22Rv1 (cell line): ENCODE measurements around the gene CCHCR1.

Experiments
- CTCF ChIP-seq: fragments of 450-650 bp; IDR thresholded peaks from 2 replicates; pipeline ENCODE4 v1.5.1; 2017; ENCODE audit warnings: mild to moderate bottlenecking
- ZFX ChIP-seq: fragments of 450-650 bp; IDR thresholded peaks from 2 replicates; pipeline ENCODE4 v1.6.1; 2017; ENCODE audit warnings: antibody characterized with exemption, borderline replicate concordance

DNA sequence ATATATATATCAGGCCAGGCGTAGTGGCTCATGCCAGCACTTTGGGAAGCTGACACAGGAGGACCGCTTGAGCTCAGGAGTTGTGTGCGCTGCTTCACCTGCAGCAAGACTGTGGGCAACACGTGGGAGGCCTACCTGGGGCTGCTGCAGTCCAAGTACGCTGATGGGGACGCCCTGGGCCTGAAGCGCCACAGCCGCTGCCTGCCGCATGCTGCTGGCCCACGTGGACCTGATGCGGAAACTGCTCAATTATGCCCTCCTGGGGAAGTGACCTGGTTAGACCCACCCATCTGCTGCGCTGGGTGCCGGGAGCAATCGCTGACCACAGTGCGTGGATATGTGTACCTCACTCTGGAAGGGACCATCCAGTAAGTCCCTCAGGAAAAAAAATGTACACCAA is 17.0 kb downstream of the CCHCR1 start:
- TF ChIP-seq CTCF (no peak), ZFX (no peak)
